ENCODE results near the gene LAPTM5. TPM values are rescaled to one million over a fixed set of nuclear protein-coding genes. Genes with fewer than 3 reads are reported as not detected.

The LAPTM5 gene
- total and polyA plus RNA-seq, 2 of the 8 experiments (the other 6 are each of a cell fraction or from before 2014, with no cell fraction given), result 0.37 to 1.4 TPM

DNA sequence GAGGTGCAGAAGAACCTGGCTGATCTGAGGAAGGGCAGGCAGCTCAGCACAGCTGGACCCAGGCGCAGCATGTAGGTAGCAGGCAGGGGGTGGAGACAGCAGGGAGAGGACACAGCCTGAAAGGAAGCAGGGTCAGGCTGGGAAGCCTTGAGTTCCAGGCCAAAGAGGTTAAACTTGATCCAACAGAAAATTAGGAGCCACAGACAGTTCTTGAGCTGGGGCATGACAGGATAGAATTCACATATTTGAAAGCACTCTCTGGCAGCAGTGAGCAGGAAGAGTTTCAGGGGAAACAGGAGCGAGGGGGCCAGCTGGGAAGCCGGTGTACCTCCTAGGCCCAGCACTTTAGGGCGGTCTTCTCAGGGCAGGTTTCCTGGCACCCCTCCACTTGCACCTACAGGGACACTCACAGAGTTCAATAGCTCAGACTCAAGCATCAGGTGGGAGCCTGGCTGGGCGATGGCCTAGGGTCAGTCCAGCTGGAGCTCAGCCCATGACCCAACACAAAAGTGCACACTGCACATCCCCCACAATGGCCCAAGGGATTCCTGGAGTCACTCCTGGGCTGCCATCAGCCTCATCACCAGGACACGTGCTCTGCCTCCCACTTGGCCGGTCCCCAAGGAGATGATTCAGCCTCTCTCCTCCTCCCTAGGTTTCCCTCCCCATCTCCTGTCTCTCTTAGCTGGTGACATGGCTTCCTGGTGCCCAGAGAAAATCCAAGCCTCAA is 56.9 kb downstream of the LAPTM5 start (continued):
- TF ChIP-seq EP300 (IDR thresholded peaks at IDR 0.05; ENCODE audit: borderline replicate concordance in 1 of 2, low read depth in 2 of 2, low read length in 2 of 2), result no peak
- no peak for TF ChIP-seq TBP (IDR thresholded peaks at IDR 0.05; ENCODE audit: low read depth, low read length)
